GM12892 (cell line): Measurements from ENCODE around the gene ANKRD11.
"Not testable (repeated sequence)": the region's sequence is repeated elsewhere in the genome, so short reads cannot be mapped to it uniquely, and the experiment has no call there.

Experiments used
- DNase-seq: peaks from one replicate; pipeline ENCODE4 v3.0.0; 2011; ENCODE audit not compliant: insufficient read length
- FAIRE-seq: peaks from 2 replicates; lab custom pipeline; 2011; peaks lifted over from hg19 to GRCh38; lab: Jason Lieb, UNC
- POLR2A ChIP-seq: IDR thresholded peaks from 2 replicates; pipeline ENCODE4 v1.6.1; 2011; ENCODE audit warnings: low read depth, low read length, control low read depth
- POLR2AphosphoS5 ChIP-seq: IDR thresholded peaks from 2 replicates; pipeline ENCODE4 v1.6.1; 2011; ENCODE audit warnings: low read depth, low read length, control low read depth
- TAF1 ChIP-seq: IDR thresholded peaks from 2 replicates; pipeline ENCODE4 v1.6.1; 2011; ENCODE audit warnings: low read depth, mild to moderate bottlenecking, control low read depth, low read length, borderline replicate concordance

The ANKRD11 gene

GRCh38 chr16:89268585-89268984 lies 221.8 kb downstream of the ANKRD11 start:
- DNase-seq (no peak), FAIRE-seq (no peak)
- TF ChIP-seq POLR2AphosphoS5 (no peak), POLR2A (no peak), TAF1 (no peak)

GRCh38 chr16:89267746-89268145 lies 222.6 kb downstream of the ANKRD11 start:
- not testable (repeated sequence) for DNase-seq
- peak; percentile 24 for FAIRE-seq

GRCh38 chr16:89266521-89267134 lies 223.7 kb downstream of the ANKRD11 start:
- DNase-seq (no peak), FAIRE-seq (no peak)
- no peak for TF ChIP-seq POLR2A
- no peak for TF ChIP-seq TAF1
- TF ChIP-seq POLR2AphosphoS5: no peak

GRCh38 chr16:89265647-89266046 lies 224.7 kb downstream of the ANKRD11 start:
- DNase-seq (no peak), FAIRE-seq (no peak)
- TF ChIP-seq POLR2AphosphoS5: no peak
- TF ChIP-seq POLR2A: no peak
- no peak for TF ChIP-seq TAF1

GRCh38 chr16:89264800-89265550 lies 225.4 kb downstream of the ANKRD11 start:
- DNase-seq (no peak), FAIRE-seq (no peak)
- TF ChIP-seq POLR2A: peak; percentile 34; the same call in 1 of the 2 replicates
- TF ChIP-seq POLR2AphosphoS5: no peak

- no peak for TF ChIP-seq TAF1
- no peak for TF ChIP-seq POLR2A
- no peak for TF ChIP-seq POLR2AphosphoS5
- FAIRE-seq: no peak
- no peak for DNase-seq
These were observed 228.4 kb downstream of the ANKRD11 start for GRCh38 chr16:89261691-89262563.

GRCh38 chr16:89259901-89260300 lies 230.5 kb downstream of the ANKRD11 start:
- not testable (repeated sequence) for DNase-seq, FAIRE-seq

- TF ChIP-seq POLR2A (no peak), TAF1 (no peak), POLR2AphosphoS5 (no peak)
- no peak for DNase-seq
- no peak for FAIRE-seq
These were observed 232.4 kb downstream of the ANKRD11 start for GRCh38 chr16:89257757-89258465.

- no peak for DNase-seq
- TF ChIP-seq TAF1 (no peak), POLR2A (no peak), POLR2AphosphoS5 (no peak)
- FAIRE-seq: no peak
These were observed 233.1 kb downstream of the ANKRD11 start for GRCh38 chr16:89257281-89257731.

GRCh38 chr16:89256651-89257254 lies 233.6 kb downstream of the ANKRD11 start:
- DNase-seq: no peak
- TF ChIP-seq TAF1: no peak
- no peak for TF ChIP-seq POLR2AphosphoS5
- TF ChIP-seq POLR2A: no peak
- no peak for FAIRE-seq

GRCh38 chr16:89253548-89254287 lies 236.6 kb downstream of the ANKRD11 start:
- no peak for TF ChIP-seq POLR2AphosphoS5
- TF ChIP-seq TAF1: no peak
- TF ChIP-seq POLR2A: no peak
- FAIRE-seq (no peak), DNase-seq (no peak)
